RPMI7951 (cell line): ENCODE results near the gene ALDH7A1. TPM values are rescaled to one million over a fixed set of nuclear protein-coding genes. Genes with fewer than 3 reads are reported as not detected.
"Not testable (repeated sequence)": the region's sequence is repeated elsewhere in the genome, so short reads cannot be mapped to it uniquely, and the experiment has no call there.

Source experiments
- DNase-seq: peaks from one replicate; pipeline ENCODE4 v3.0.0-alpha.2; 2012; ENCODE audit warnings: low read depth
- total RNA-seq: library from RNA; depleted of rRNA; stranded (reverse); fragments of >200 nt; shearing (Covaris generic); gene quantifications from 2 replicates; pipeline ENCODE4 v1.2.3, GENCODE V29; 2014

The ALDH7A1 gene
- total RNA-seq, 1 experiment from 2014 or later: 39.9 TPM

- no peak for DNase-seq
Observed at GRCh38 chr5:126535856-126536545, 59.0 kb downstream of the ALDH7A1 start.

DNA sequence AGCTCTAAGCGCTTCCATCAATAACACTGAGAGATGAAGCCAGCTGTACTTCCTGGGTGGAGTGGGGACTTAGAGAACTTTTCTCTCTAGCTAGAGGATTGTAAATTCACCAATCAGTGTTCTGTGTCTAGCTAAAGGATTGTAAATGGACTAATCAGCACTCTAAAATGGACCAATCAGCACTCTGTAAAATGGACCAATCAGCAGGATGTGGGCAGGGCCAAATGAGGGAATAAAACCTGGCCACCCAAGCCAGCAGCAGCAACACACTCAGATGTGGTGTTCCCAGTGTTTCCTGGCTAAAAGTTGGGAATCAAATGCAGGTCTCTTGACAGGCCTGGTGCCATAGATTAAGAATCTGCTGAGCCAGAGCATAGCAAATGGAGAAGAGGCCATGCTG lies 60.5 kb downstream of the ALDH7A1 start:
- DNase-seq: no peak

GRCh38 chr5:126531543-126532120 lies 63.4 kb downstream of the ALDH7A1 start:
- peak; percentile 70 for DNase-seq

GRCh38 chr5:126527892-126528291 lies 67.1 kb downstream of the ALDH7A1 start:
- no peak for DNase-seq

GRCh38 chr5:126527158-126527557 lies 67.9 kb downstream of the ALDH7A1 start:
- DNase-seq: no peak

- no peak for DNase-seq
Observed at GRCh38 chr5:126526493-126526892, 68.5 kb downstream of the ALDH7A1 start.

DNA sequence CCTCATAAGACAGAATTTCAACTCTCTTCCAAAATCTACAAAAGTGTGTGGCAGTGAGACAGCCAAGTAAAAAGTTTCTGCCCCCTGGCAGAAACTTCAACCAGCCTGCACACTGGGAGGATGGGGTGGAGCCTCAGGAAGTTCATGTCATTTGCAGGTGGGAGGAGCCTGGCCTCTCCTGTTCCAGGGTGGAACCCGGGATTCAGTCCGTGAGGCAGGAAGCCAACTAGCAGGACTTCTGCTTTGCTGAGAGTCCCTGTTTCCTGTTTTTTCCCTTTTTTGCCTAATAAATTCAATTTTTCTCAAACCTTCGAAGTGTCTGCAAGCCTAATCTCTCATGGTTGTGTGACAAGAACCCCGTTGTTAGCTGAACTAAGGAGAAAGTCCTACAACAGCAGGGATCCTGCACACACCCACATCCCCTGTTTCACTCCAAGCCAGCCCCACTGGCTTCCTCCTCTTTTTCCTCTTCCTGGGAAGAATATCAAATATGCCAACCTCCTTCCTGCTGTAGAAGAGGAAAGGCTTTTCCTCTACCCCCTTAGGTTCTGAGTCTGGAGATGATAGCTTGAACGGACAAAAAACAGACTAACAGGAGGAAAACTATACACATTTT lies 69.3 kb downstream of the ALDH7A1 start:
- DNase-seq: peak; percentile 47

DNA sequence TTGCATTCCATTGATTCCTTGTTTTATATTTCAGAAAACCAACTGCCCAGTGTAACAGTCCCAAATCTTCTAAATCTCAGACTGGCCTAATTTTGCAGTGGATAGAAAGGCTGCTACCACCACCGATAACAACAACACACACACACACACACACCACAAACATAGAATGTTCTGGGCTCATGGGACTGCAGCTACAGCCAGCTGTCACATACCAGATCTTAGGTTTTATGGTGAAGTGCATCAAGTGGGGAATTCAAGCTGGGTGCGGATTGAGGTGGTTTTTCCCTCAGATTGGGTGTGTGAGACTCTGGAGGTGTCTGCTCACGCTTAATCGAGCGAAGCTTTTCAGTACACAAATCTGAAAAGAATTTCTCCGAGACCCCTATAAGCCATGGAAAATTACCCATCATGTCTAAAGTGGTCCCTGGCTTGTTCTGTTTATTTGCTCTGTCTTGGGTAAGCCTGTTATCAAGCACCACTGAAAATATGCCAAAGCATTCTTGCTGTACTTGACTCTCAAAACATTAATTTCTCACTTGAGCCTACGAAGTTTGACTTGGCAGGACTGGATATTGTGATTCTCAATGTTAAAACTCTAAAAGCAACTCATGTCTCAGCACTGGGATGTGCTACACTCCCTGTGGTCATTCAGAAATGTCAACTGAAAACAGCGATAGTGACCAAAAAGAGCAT lies 71.1 kb downstream of the ALDH7A1 start:
- no peak for DNase-seq

DNA sequence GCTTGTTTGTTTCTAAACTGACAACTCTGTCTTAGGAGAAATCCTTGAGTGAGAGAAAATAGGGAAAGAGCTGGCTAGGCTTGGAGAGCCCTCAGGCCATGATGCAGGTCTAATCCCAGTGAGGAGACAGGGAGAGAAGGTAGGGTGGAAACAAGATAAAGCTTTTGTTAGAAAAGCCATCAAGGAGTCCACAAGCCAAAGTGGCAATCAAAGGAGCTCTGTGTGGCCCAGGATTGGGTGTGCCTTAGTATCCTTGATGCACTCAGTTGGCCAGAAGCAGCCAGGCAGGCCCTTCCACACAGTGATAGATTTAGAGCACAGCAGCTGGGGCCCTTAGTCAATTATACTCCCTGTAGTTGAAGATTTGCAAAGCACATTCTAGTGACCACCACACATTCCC lies 73.9 kb downstream of the ALDH7A1 start:
- DNase-seq: no peak

- no peak for DNase-seq
Observed at GRCh38 chr5:126520593-126520953, 74.4 kb downstream of the ALDH7A1 start.

GRCh38 chr5:126519637-126520592 lies 75.1 kb downstream of the ALDH7A1 start:
- no peak for DNase-seq

DNA sequence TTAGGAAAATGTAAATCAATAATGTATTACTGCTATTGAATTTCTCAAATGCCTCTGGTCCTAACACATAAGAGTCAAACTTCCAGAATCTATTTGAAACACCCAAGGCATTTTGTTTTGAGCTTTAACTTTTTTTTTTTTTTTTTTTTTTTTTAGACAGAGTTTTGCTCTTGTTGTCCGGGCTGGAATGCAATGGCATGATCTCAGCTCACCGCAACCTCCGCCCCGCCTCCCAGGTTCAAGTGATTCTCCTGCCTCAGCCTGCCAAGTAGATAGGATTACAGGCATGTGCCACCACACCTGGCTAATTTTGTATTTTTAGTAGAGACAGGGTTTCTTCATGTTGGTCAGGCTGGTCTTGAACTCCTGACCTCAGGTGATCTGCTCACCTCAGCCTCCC lies 75.8 kb downstream of the ALDH7A1 start:
- DNase-seq: not testable (repeated sequence)

- DNase-seq: peak; percentile 28
Observed at GRCh38 chr5:126516852-126517251, 78.2 kb downstream of the ALDH7A1 start.

DNA sequence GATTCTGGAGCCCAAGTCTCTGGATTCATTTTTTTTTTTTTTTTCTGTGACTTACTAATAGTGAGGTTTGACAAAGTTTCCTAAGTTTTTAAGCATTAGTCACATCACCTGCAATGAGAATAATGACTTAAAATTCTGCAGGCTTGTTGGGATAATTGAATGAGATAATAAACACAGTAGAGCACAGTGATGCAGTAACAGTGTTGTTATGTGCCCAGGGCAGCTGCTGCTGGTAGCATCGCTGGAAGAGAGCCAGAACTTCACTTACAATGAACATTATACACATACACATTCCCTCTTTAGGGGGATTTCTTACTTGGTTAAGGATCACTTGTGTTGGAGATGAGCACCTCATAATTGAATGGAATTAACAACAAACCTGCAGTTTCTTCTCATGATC lies 78.9 kb downstream of the ALDH7A1 start:
- DNase-seq: peak; percentile 65

GRCh38 chr5:126515337-126515736 lies 79.7 kb downstream of the ALDH7A1 start:
- DNase-seq: no peak

DNA sequence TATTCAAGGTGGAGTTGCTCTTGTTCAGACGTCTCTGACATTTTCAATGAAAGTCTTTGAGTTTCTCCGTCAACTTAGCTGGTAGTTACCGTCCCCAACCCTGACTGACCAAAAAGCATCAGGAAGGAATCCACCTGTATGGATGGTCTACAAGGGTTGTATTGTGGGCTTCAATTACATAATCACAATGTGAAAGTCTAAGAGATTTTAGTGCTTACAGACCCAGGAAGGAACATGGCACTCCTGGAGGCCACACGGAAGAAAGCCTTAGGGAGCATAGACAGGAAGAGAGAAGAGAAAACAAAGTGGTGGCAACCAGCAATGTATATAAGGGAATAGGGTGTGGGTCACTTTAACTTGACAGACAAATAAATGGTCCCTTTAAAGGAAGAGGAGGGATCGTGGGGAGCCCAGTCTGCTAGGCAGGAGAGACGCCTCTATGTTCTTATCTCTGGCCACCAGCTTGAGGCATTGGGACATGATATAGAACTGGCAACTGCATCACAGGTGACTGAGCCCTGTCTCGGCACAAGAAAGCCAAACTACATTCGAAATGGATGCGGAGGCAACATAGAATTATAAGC lies 80.4 kb downstream of the ALDH7A1 start:
- no peak for DNase-seq

DNA sequence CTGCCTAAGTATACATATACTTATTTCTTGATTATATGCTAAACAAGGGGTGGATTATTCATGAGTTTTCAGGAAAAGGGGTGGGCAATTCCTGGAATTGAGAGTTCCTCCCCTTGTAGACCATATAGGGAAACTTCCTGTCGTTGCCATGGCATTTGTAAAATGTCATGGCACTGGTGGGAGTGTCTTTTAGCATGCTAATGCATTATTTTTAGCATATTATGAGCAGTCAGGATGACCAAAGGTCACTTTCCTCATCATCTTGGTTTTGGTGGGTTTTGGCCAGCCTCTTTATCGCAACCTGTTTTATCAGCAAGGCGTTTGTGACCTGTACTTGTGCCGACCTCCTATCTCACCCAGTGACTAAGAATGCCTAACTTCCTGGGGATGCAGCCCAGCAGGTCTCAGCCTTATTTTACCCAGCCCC lies 80.9 kb downstream of the ALDH7A1 start:
- peak; percentile 35 for DNase-seq

- DNase-seq: no peak
Observed at GRCh38 chr5:126513703-126514102, 81.3 kb downstream of the ALDH7A1 start.

DNA sequence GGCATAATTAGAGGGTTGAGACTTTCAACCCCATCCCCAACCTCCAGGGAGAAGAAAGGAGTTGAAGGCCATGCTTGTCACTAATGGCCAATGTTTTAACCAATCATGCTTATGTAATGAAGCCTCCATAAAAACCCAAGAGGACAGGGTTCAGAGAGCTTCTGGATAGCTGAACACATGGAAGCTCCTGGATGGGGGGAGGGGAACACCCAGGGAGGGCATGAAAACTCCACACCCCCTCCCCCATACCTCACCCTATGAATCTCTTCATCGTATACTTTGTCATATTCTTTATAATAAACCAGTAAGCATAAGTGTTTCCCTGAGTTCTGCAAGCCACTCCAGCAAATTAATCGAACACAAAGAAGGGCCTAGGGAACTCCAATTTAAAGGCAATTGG lies 81.7 kb downstream of the ALDH7A1 start:
- DNase-seq: no peak

- no peak for DNase-seq
Observed at GRCh38 chr5:126512451-126512850, 82.6 kb downstream of the ALDH7A1 start.

DNA sequence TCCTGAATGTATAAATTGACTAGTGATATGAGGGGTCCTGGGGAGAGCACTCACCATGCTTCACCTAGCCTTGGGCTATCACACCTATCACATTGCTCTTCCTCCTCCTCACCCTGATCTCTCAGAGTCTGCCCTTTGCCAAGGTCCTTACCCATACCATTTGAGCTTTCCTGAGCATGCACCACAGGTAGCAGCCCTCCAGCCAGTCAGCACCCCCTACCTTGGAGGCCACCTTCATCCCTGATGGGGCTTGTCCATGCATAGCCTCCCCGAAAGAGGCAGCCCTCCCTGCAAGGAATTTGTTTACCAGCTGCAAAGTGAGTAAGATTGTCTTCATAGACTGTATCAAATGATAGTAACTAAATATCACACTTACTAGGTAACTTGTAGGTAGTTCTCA lies 83.1 kb downstream of the ALDH7A1 start:
- no peak for DNase-seq
